ENCODE results near the gene BTBD9.

The BTBD9 gene

GRCh38 chr6:38279963-38280588, 359.7 kb downstream of the BTBD9 start:
- FAIRE-seq = peak; percentile 23
- no peak for TF ChIP-seq POLR2A (IDR thresholded peaks at IDR 0.05; ENCODE audit: low read depth, low read length)
- DNase-seq (ENCODE audit: insufficient read length, low spot score) = no peak

- FAIRE-seq (no peak), DNase-seq (ENCODE audit: insufficient read length, low spot score) (no peak)
- no peak for TF ChIP-seq POLR2A (IDR thresholded peaks at IDR 0.05; ENCODE audit: low read depth, low read length)
Observed at GRCh38 chr6:38279423-38279822, 360.3 kb downstream of the BTBD9 start.

- no peak for TF ChIP-seq POLR2A (IDR thresholded peaks at IDR 0.05; ENCODE audit: low read depth, low read length)
- DNase-seq (ENCODE audit: insufficient read length, low spot score) (no peak), FAIRE-seq (no peak)
Observed at GRCh38 chr6:38273325-38273724, 366.4 kb downstream of the BTBD9 start.

DNA sequence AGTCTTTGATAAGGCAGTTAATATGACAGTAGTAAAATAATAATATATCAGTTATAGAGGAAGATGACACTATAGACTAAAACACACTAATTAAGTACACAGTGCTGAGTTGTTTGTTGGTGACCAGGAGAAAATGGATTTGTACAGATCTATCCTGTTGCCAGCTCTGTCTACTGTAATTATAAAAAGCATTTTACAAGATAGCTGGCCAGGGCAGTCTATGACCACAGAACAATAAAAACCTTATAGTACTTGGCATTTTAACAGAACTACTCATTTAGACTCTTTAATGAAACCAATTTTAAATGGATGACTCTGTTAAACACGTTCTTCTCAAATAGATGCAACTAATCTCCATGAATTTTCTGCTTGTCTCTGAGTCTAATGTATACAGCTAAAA, 367.5 kb downstream of the BTBD9 start:
- DNase-seq (ENCODE audit: insufficient read length, low spot score) (no peak), FAIRE-seq (no peak)
- no peak for TF ChIP-seq POLR2A (IDR thresholded peaks at IDR 0.05; ENCODE audit: low read depth, low read length)

GRCh38 chr6:38271081-38271480, 368.6 kb downstream of the BTBD9 start:
- FAIRE-seq (no peak), DNase-seq (ENCODE audit: insufficient read length, low spot score) (no peak)
- TF ChIP-seq POLR2A (IDR thresholded peaks at IDR 0.05; ENCODE audit: low read depth, low read length) = no peak

- FAIRE-seq (no peak), DNase-seq (ENCODE audit: insufficient read length, low spot score) (no peak)
- no peak for TF ChIP-seq POLR2A (IDR thresholded peaks at IDR 0.05; ENCODE audit: low read depth, low read length)
Observed at GRCh38 chr6:38270367-38270766, 369.4 kb downstream of the BTBD9 start.

DNA sequence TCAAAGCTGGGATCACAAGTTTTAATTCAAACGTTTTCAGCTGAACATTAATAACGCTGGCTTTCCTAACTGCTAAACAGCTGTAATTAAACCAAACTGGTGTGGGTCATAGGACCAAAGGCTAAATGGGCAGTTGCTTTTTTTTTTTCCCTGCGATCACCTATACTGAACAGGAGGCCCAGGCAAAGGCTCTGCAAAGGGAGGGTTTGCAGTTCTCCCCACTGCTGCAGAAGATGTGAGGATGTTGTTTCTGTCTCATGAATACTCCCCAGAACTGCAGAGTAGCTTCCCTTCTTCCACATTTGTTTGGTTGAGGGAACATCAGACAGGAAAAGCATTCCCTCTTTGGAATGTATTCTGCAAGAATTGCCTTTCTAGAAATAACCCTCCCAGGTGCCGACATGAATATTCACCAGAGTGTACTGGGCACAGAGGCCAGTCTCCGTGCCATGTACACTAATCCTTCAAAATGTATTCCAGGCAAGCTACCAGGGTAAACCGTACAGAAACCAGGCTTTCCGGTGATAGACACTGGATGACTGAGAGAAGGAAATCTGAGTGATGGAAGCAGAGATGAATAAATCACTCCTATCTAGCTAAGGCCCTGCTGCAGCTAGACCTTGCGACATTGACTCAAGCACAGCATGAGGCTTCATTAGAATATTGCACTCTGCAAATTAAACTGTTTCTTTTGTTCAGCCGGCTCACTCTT, 370.1 kb downstream of the BTBD9 start:
- DNase-seq (ENCODE audit: insufficient read length, low spot score) (no peak), FAIRE-seq (no peak)
- no peak for TF ChIP-seq POLR2A (IDR thresholded peaks at IDR 0.05; ENCODE audit: low read depth, low read length)

DNA sequence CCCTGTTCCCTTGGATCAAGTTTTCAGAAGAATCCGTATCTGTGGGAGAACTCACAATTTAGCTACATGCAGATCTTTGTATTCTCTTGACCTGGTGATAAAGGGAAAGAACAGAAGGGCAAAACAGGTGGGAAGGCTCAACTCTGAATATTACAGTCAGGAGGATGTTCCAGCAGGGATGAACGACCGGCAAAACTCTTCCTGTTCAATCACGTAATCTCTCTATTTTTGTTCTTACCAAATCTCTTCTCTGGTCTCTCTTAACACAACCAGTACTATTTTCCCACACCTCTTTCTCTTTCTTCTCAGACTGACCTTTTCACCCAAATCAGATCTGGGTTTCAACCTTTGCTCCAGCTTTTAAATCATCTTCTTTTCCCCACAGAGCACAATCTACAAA, 371.4 kb downstream of the BTBD9 start:
- no peak for DNase-seq (ENCODE audit: insufficient read length, low spot score)
- TF ChIP-seq POLR2A (IDR thresholded peaks at IDR 0.05; ENCODE audit: low read depth, low read length) = no peak
- FAIRE-seq = no peak

GRCh38 chr6:38266921-38267354, 372.8 kb downstream of the BTBD9 start:
- DNase-seq (ENCODE audit: insufficient read length, low spot score) = no peak
- no peak for TF ChIP-seq POLR2A (IDR thresholded peaks at IDR 0.05; ENCODE audit: low read depth, low read length)
- no peak for FAIRE-seq

- TF ChIP-seq POLR2A (IDR thresholded peaks at IDR 0.05; ENCODE audit: low read depth, low read length) = no peak
- peak; percentile 85 for FAIRE-seq
- DNase-seq (ENCODE audit: insufficient read length, low spot score) = peak; percentile 40
Observed at GRCh38 chr6:38264605-38265004, 375.1 kb downstream of the BTBD9 start.

GRCh38 chr6:38262609-38263008, 377.1 kb downstream of the BTBD9 start:
- no peak for TF ChIP-seq POLR2A (IDR thresholded peaks at IDR 0.05; ENCODE audit: low read depth, low read length)
- FAIRE-seq = no peak
- no peak for DNase-seq (ENCODE audit: insufficient read length, low spot score)

DNA sequence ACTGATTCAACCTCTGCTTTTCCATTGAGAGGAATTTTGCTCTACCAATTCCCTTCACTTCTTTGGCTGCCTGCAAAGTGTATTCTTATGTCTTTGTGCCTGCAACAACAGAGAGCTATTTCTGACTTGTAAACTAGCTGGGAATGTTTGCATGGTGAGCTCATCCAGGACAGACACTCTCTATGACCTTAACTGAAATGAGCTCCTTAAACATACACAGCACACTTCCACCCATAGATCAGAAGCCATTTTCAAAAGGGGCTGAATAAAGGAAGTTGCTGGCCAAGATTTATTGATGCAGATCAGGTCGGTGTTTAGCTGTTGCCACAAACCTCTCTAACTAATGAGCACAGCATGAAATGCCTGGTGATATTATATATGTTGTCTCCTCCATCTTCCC, 377.7 kb downstream of the BTBD9 start:
- FAIRE-seq = peak; percentile 97
- TF ChIP-seq POLR2A (IDR thresholded peaks at IDR 0.05; ENCODE audit: low read depth, low read length) = no peak
- peak; percentile 32 for DNase-seq (ENCODE audit: insufficient read length, low spot score)

DNA sequence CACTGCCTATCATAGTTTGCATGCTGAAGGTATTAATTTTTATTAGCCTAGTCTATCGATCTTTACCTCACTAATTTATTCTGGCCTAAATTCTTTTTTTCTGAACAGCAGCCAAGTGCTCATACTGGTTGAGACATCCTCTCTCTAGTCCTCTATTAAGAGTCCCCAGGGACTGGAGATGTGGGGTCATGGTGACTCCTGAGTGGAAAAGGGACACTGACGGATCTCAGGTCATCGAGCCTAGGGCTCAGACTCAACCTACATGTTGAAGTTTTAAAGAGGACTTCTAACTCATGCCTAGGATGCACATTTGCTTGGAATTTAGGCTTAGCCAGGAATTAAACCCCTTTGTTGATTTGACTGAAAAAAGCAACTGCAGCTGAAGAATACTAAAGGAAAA, 378.1 kb downstream of the BTBD9 start:
- FAIRE-seq = no peak
- no peak for DNase-seq (ENCODE audit: insufficient read length, low spot score)

GRCh38 chr6:38259736-38260135, 380.0 kb downstream of the BTBD9 start:
- DNase-seq (ENCODE audit: insufficient read length, low spot score) (peak; percentile 26), FAIRE-seq (peak; percentile 36)
- TF ChIP-seq POLR2A (IDR thresholded peaks at IDR 0.05; ENCODE audit: low read depth, low read length) = no peak

More for the DNA sequence above, 378.1 kb downstream of the BTBD9 start:
- no peak for TF ChIP-seq POLR2A (IDR thresholded peaks at IDR 0.05; ENCODE audit: low read depth, low read length)
